ENCODE data around the gene SESN2.

DNA sequence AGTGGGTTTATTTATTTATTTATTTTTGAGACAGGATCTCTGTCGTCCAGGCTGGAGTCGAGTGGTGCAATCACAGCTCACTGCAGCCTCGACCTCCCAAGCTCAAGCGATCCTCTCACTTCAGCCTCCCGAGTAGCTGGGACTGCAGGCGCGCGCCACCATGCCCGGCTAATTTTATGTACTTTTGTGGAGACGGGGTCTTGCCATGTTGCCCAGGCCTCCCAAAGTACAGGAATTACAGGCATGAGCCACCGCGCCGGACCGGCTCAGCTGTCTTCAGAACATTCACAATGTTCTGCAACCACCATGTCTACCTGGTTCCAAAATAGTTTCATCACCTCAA, 26.1 kb upstream of the SESN2 start:
- TF ChIP-seq CTCF (IDR thresholded peaks at IDR 0.05 in 2 of 3, conservative IDR thresholded peaks at IDR 0.05 in 1 of 3; ENCODE audit: borderline replicate concordance in 1 of 3, insufficient read depth in 1 of 3, low read depth in 2 of 3, low read length in 2 of 3): no peak
- TF ChIP-seq RAD21 (IDR thresholded peaks at IDR 0.05; ENCODE audit: low read depth): no peak
- TF ChIP-seq YY1 (IDR thresholded peaks at IDR 0.05; ENCODE audit: extremely low read depth, insufficient replicate concordance, low read depth, low read length): no peak
- no peak for TF ChIP-seq CBX3 (IDR thresholded peaks at IDR 0.05; ENCODE audit: low read depth)
- TF ChIP-seq EZH2phosphoT487 (IDR thresholded peaks at IDR 0.05; ENCODE audit: borderline replicate concordance): no peak
